ENCODE data around the gene DMXL2.
"Not testable (repeated sequence)": the region's sequence is repeated elsewhere in the genome, so short reads cannot be mapped to it uniquely, and the experiment has no call there.

Gene DMXL2

DNA sequence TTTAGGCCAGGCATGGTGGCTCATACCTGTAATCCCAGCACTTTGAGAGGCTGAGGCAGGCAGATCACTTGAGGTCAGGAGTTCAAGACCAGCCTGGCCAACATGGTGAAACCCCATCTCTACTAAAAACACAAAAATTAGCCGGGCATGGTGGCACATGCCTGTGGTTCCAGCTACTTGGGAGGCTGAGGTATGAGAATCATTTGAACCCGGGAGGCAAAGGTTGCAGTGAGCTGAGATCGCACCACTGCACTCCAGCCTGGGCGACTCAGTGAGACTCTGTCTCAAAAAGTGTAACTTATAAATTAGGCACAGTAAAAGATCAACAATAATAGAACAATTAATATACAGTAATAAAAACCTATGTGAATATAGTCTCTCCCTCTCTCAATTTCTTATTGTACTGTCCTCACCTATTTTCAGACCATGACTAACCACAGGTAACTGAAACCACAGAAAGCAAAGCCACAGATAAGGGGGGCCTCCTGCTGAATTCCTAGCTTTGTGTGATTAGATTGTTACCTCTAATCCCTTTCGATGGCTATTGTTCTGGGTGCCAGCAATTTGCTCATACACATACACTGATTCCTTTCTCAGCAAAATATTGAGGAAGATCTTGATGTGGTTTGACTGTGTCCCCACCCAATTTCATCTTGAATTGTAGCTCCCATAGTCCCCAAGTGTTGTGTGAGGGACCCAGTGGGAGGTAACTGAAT, 176.4 kb downstream of the DMXL2 start:
- H3K36me3 ChIP-seq (ENCODE audit: control insufficient read depth, insufficient read depth, low read length) = peaks cover 15% of the 10 kb centered on the region
- not testable (repeated sequence) for H3K9me3 ChIP-seq (ENCODE audit: control insufficient read depth, low read length); H3K4me3 ChIP-seq (ENCODE audit: extremely low read depth, insufficient read depth, low read length, poor library complexity, severe bottlenecking); H3K4me1 ChIP-seq (ENCODE audit: control insufficient read depth, insufficient read depth, low read length, poor library complexity, severe bottlenecking); H3K27ac ChIP-seq (ENCODE audit: low read depth, low read length, severe bottlenecking)
- WGBS, 2 experiments (ENCODE audit: insufficient coverage in 2 of 2) = 97% methylated on average over 3 of the region's 5 CpGs; no CpG with 5 or more reads in 1 of the 2 experiments

DNA sequence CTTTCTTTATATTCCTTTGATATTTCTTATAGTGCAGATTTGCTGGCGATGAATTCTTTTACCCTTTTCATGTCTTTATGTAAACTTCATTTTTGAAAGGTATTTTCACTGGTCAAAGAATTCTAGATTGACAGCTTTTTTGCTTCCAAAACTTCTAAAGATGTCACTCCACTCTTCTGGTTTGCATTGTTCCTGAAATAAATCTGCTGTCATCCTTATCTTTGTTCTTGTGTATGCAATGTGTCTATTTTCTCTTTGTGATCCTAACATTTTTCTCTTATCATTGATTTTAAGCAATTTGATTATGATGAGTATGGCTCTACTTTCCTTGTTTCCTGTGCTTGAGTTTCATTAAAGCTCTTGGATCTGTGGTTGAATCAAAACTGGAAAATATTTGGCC, 177.8 kb downstream of the DMXL2 start:
- WGBS, 2 experiments (ENCODE audit: insufficient coverage in 2 of 2) = no CpG with 5 or more reads among the region's 1 CpG
- H3K27ac ChIP-seq (ENCODE audit: low read depth, low read length, severe bottlenecking) = no peak overlapping the region
- H3K36me3 ChIP-seq (ENCODE audit: control insufficient read depth, insufficient read depth, low read length) = peaks cover 15% of the 10 kb centered on the region
- H3K4me3 ChIP-seq (ENCODE audit: extremely low read depth, insufficient read depth, low read length, poor library complexity, severe bottlenecking) = no peak overlapping the region
- no peaks in the 10 kb centered on the region for H3K4me1 ChIP-seq (ENCODE audit: control insufficient read depth, insufficient read depth, low read length, poor library complexity, severe bottlenecking)
- H3K9me3 ChIP-seq (ENCODE audit: control insufficient read depth, low read length) = no peaks in the 10 kb centered on the region

DNA sequence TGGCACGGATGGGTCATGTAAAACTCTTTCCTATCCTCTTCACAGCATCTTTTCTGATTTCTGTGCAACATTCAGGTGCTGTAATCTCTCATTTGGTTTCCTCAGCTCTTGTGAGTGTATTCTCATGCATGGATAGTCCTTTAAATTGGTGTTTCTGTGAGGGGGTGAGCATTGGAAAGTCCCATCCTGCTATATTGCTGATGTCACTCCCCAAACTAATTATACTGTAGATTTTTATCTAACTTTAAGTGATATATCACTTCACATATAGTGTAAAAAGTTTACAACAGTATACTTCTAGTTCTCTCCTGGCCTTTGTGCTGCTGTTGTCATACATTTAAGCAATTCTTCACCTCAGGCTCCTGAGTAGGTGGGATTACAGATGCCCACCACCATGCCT, 178.5 kb downstream of the DMXL2 start:
- no CpG with 5 or more reads among the region's 1 CpG for WGBS, 2 experiments (ENCODE audit: insufficient coverage in 2 of 2)
- Histone ChIP-seq H3K36me3 (ENCODE audit: control insufficient read depth, insufficient read depth, low read length) (peaks cover 11% of the 10 kb centered on the region), H3K9me3 (ENCODE audit: control insufficient read depth, low read length) (no peaks in the 10 kb centered on the region), H3K27ac (ENCODE audit: low read depth, low read length, severe bottlenecking) (no peak overlapping the region), H3K4me1 (ENCODE audit: control insufficient read depth, insufficient read depth, low read length, poor library complexity, severe bottlenecking) (no peaks in the 10 kb centered on the region), H3K4me3 (ENCODE audit: extremely low read depth, insufficient read depth, low read length, poor library complexity, severe bottlenecking) (no peak overlapping the region)

- H3K4me1 ChIP-seq (ENCODE audit: control insufficient read depth, insufficient read depth, low read length, poor library complexity, severe bottlenecking) = no peaks in the 10 kb centered on the region
- 87 to 92% methylated on average over 4 of the region's 4 CpGs for WGBS, 2 experiments (ENCODE audit: insufficient coverage in 2 of 2)
- no peak overlapping the region for H3K4me3 ChIP-seq (ENCODE audit: extremely low read depth, insufficient read depth, low read length, poor library complexity, severe bottlenecking)
- peaks cover 4% of the 10 kb centered on the region for H3K36me3 ChIP-seq (ENCODE audit: control insufficient read depth, insufficient read depth, low read length)
- no peaks in the 10 kb centered on the region for H3K9me3 ChIP-seq (ENCODE audit: control insufficient read depth, low read length)
- no peak overlapping the region for H3K27ac ChIP-seq (ENCODE audit: low read depth, low read length, severe bottlenecking)
Observed at GRCh38 chr15:51443282-51443914, 179.2 kb downstream of the DMXL2 start.

DNA sequence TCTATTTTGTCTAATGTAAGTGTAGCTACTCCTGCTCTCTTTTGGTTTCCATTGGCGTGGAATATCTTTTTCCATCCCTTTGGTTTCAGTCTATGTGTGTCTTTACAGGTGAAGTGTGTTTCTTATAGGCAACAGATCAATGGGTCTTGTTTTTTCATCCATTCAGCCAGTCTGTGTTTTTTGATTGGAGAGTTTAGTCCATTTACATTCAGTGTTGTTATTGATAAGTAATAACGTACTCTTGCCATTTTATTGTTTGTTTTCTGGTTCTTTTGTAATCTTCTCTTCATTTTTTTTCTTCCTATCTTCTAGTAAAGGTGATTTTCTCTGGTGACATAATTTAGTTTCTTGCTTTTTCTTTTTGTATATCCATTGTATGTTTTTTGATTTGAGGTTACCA, 184.0 kb downstream of the DMXL2 start:
- Histone ChIP-seq H3K27ac (ENCODE audit: low read depth, low read length, severe bottlenecking) (no peak overlapping the region), H3K4me1 (ENCODE audit: control insufficient read depth, insufficient read depth, low read length, poor library complexity, severe bottlenecking) (no peaks in the 10 kb centered on the region), H3K36me3 (ENCODE audit: control insufficient read depth, insufficient read depth, low read length) (no peaks in the 10 kb centered on the region), H3K9me3 (ENCODE audit: control insufficient read depth, low read length) (no peaks in the 10 kb centered on the region), H3K4me3 (ENCODE audit: extremely low read depth, insufficient read depth, low read length, poor library complexity, severe bottlenecking) (no peak overlapping the region)
- WGBS, 2 experiments (ENCODE audit: insufficient coverage in 2 of 2) = 100% methylated on average over 1 of the region's 2 CpGs; no CpG with 5 or more reads in 1 of the 2 experiments

- WGBS, 2 experiments (ENCODE audit: insufficient coverage in 2 of 2) = no CpG with 5 or more reads among the region's 1 CpG
- Histone ChIP-seq H3K4me1 (ENCODE audit: control insufficient read depth, insufficient read depth, low read length, poor library complexity, severe bottlenecking) (no peaks in the 10 kb centered on the region), H3K36me3 (ENCODE audit: control insufficient read depth, insufficient read depth, low read length) (no peaks in the 10 kb centered on the region), H3K27ac (ENCODE audit: low read depth, low read length, severe bottlenecking) (no peak overlapping the region), H3K9me3 (ENCODE audit: control insufficient read depth, low read length) (no peaks in the 10 kb centered on the region), H3K4me3 (ENCODE audit: extremely low read depth, insufficient read depth, low read length, poor library complexity, severe bottlenecking) (no peak overlapping the region)
Observed at GRCh38 chr15:51425517-51426040, 197.0 kb downstream of the DMXL2 start.

DNA sequence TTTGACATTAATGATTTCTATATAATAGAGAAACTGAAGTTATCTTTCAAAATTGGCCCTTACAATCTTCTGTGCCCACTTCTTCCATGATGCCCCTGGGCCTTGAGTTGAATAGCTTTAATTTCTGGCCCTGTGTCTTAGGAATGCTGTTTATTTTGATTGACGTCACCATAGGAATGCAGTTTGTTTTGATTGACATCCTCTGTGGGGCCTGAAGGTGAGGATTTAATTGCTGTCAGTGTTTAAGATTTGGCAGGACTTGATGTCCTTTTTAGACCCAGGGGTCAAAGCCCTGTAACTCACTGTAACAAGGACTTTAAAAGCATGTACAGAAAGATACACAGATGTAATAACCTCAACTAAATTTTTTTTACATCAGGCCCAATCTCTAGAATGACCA, 197.8 kb downstream of the DMXL2 start:
- Histone ChIP-seq H3K4me1 (ENCODE audit: control insufficient read depth, insufficient read depth, low read length, poor library complexity, severe bottlenecking) (no peaks in the 10 kb centered on the region), H3K27ac (ENCODE audit: low read depth, low read length, severe bottlenecking) (no peak overlapping the region), H3K4me3 (ENCODE audit: extremely low read depth, insufficient read depth, low read length, poor library complexity, severe bottlenecking) (no peak overlapping the region), H3K9me3 (ENCODE audit: control insufficient read depth, low read length) (no peaks in the 10 kb centered on the region), H3K36me3 (ENCODE audit: control insufficient read depth, insufficient read depth, low read length) (no peaks in the 10 kb centered on the region)
- 63% methylated on average over 1 of the region's 1 CpG; no CpG with 5 or more reads in 1 of the 2 experiments for WGBS, 2 experiments (ENCODE audit: insufficient coverage in 2 of 2)

- not testable (repeated sequence) for H3K4me3 ChIP-seq (ENCODE audit: extremely low read depth, insufficient read depth, low read length, poor library complexity, severe bottlenecking)
- whole genome bisulfite sequencing, 2 experiments (ENCODE audit: insufficient coverage in 2 of 2) = 100% methylated on average over 1 of the region's 16 CpGs; no CpG with 5 or more reads in 1 of the 2 experiments
Observed at GRCh38 chr15:51423040-51423439, 199.5 kb downstream of the DMXL2 start.

GRCh38 chr15:51416129-51416528, 206.4 kb downstream of the DMXL2 start:
- 31 to 49% methylated on average over 2 of the region's 4 CpGs for WGBS, 2 experiments (ENCODE audit: insufficient coverage in 2 of 2)
- Histone ChIP-seq H3K4me1 (ENCODE audit: control insufficient read depth, insufficient read depth, low read length, poor library complexity, severe bottlenecking) (no peaks in the 10 kb centered on the region), H3K27ac (ENCODE audit: low read depth, low read length, severe bottlenecking) (no peak overlapping the region), H3K4me3 (ENCODE audit: extremely low read depth, insufficient read depth, low read length, poor library complexity, severe bottlenecking) (no peak overlapping the region), H3K36me3 (ENCODE audit: control insufficient read depth, insufficient read depth, low read length) (no peaks in the 10 kb centered on the region), H3K9me3 (ENCODE audit: control insufficient read depth, low read length) (no peaks in the 10 kb centered on the region)

More at GRCh38 chr15:51423040-51423439, 199.5 kb downstream of the DMXL2 start:
- H3K9me3 ChIP-seq (ENCODE audit: control insufficient read depth, low read length); H3K27ac ChIP-seq (ENCODE audit: low read depth, low read length, severe bottlenecking); H3K4me1 ChIP-seq (ENCODE audit: control insufficient read depth, insufficient read depth, low read length, poor library complexity, severe bottlenecking); H3K36me3 ChIP-seq (ENCODE audit: control insufficient read depth, insufficient read depth, low read length): not testable (repeated sequence)

GRCh38 chr15:51414256-51414860, 208.2 kb downstream of the DMXL2 start:
- no peak overlapping the region for H3K27ac ChIP-seq (ENCODE audit: low read depth, low read length, severe bottlenecking)
- H3K9me3 ChIP-seq (ENCODE audit: control insufficient read depth, low read length) = no peaks in the 10 kb centered on the region
- no peaks in the 10 kb centered on the region for H3K4me1 ChIP-seq (ENCODE audit: control insufficient read depth, insufficient read depth, low read length, poor library complexity, severe bottlenecking)
- 84 to 97% methylated on average over 3 to 4 of the region's 4 CpGs for WGBS, 2 experiments (ENCODE audit: insufficient coverage in 2 of 2)
- H3K36me3 ChIP-seq (ENCODE audit: control insufficient read depth, insufficient read depth, low read length) = no peaks in the 10 kb centered on the region
- H3K4me3 ChIP-seq (ENCODE audit: extremely low read depth, insufficient read depth, low read length, poor library complexity, severe bottlenecking) = no peak overlapping the region

All from mesodermal cell (in vitro differentiated cells).